NCI-H82 (cell line): ENCODE measurements around the gene WDTC1.
A peak's percentile ranks its signal among the peaks of the same experiment; 100 is the strongest.
"Not testable (repeated sequence)": the region's sequence is repeated elsewhere in the genome, so short reads cannot be mapped to it uniquely, and the experiment has no call there.

Experiments used
- DNase-seq: peaks from one replicate; lab custom pipeline; 2025; lab: John Stamatoyannopoulos, UW

Gene WDTC1

DNA sequence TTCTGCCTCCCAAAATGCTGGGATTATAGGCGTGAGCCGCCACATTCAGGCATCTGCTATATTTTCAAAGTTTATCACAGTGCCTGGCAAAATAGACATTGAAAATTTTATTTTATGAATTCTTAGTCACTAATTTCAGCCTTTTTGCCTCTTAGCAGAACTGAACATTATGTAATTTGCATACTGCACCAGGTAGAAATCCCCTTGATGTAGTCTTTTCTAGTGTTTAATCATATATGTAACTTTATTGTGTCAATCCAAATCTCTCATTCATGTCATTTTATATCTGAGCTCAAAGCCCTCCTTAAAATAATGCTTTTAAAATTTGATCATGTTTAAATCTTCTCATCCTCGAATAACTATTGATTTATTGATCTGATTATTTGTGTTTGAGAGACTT lies 19.2 kb downstream of the WDTC1 start:
- no peak for DNase-seq

DNA sequence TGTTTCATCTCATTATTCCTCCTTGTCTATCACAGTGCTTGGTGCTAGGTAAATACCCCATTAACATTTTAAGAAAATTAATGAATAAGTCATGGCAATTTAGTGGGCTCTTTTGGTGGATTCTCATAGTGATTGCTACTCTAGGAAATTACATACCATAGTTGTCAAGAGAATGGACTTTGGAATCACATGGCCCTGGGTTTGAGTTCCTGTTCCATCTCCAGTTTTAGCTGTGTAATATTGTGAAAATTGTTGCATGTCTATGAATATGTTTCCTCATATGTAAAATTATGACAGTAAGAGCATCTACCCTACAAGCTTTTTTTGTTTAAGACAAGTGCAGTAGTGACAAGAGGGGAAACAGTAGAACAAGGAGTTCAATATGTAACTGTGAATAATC lies 20.7 kb downstream of the WDTC1 start:
- no peak for DNase-seq

DNA sequence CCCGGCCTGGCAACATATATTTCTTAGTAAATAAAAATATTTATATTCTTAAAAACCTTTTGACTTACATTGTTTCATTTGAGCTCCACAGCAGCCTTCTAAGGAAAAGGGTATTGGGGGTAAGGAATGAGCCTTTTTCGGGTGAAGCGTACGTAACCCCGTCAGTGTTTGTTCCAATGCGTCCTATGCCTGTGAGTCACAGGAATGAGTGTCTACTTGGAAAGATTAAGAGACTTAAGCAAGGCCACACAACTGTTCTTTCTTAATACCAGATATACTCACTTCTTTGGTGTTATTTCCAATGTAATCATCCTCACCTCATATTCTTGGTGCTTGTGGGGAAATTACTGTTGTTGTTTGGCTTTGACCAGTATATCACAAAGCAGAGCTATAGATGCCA lies 22.7 kb downstream of the WDTC1 start:
- no peak for DNase-seq

DNA sequence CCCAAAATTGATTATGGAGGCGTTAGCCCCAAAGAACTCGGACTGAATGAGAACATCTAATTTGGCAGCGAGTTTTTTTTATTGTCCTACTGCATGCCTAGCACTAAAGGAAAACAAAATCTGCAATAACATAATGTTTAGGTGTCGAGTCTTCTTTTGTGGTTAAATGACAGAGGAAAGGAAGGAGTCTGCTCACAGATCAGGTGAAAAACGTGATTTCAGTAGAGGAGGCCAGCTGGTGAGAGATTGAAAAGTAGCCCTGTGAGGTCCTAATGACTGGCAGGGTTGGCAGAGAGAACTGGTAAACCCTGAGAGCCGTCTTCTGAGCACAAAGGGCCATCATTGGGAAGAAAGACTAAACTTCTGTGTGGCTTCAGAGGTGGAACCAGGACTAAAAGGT lies 24.2 kb downstream of the WDTC1 start:
- no peak for DNase-seq

DNA sequence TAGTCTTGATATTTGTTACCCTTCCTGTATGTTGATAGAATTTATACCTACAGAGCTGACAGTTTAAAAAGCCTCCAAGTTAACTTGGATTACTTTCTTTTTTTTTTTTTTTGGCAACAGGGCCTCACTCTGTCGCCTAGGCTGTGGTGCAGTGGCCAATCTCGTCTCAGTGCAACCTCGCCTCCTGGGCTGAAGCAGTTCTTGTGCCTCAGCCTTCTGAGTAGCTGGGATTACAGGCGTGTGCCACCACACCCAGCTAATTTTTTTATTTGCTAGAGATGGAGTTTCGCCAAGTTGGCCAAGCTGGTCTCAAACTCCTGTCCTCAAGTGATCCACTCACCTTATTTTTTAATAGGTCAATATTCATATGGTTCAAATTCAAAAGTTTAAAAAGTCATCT lies 32.7 kb downstream of the WDTC1 start:
- DNase-seq, result no peak

DNA sequence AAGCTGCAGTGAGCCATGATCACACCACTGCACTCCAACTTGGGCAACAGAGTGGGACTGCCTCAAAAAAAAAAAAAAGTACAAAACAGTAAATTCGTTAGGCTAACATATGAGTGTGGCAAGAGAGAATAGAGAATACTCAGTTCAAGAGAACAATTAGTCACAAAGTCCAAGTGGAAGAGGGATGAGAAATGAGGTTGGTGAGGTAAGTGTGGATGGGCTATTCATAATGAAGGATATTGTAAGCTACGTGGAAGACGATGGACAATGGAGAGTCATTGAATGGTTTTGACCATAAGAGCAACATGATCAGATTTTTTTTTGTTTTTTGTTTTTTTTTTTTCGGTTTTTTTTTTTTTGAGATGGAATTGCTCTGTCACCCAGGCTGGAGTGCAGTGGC lies 34.8 kb downstream of the WDTC1 start:
- DNase-seq, result no peak

DNA sequence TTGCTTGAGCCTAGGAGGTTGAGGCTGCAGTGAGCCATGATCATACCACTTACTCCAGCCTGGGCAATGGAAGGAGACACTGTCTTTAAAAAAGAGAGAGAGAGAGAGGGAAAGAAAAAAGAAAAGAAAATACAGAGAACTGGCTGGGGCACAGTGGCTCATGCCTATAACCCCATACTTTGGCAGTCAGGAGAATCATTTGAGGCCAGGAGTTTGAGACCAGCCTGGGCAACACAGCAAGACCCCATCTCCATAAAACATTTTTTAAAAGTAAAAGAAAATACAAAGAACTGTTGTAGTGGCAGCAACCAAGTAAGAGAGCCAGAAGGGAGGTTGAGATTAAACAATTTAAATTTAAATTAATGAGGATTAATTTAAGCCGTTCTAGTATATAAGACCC lies 39.8 kb downstream of the WDTC1 start:
- DNase-seq, result no peak

DNA sequence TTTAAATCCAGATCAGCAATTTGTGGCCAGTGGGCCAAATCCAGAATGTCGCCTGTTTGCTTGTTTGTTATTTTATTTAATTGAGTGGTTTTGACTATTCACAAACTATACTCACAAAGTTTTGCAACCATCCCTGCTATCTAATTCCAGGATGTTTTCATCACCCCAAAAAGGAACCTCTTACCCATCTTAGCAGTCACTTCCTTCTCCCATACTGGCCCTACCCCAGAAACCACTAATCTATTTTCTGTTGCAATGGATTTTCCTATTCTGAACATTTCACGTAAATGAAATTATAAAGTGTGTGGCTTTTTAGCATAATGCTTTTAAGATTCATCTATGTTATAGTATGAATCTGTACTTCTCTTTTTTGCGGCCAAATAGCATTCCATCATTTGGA lies 41.3 kb downstream of the WDTC1 start:
- no peak for DNase-seq

DNA sequence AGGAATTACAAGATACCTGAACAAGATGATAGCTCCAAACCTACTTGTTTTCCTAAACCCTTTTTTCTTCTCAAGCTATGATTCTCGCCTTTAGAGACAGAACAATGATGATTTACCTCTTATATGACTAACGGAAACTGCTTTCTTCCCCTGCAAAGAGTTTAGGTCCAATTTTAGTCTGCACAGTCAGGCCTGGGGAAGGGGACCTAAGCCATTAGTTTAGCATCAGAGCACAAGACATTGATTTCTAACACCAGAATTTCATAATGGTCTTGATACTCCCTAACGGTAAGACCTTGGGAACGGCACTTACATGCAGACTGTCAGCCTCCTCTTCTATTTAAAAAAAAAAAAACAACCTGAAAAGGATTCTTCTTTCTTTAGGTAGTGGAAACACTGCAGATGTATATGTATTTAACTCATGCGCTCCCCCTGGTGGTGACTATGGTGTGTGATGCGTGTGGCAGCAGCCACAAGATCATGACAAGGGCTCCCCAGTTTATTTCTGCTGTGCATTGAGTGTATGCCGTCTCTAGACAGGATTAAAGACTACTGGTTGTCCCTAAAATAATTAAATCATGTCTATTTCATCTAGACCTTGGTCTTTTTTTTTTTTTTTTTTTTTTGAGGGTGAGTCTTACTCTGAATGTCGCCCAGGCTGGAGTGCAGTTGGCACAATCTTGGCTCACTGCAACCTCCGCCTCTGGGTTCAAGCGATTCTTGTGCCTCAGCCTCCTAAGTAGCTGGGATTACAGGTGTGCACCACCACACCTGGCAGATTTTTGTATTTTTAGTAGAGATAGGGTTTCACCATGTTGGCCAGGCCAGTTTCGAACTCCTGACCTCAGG lies 50.2 kb downstream of the WDTC1 start:
- DNase-seq, result peak; percentile 93

DNA sequence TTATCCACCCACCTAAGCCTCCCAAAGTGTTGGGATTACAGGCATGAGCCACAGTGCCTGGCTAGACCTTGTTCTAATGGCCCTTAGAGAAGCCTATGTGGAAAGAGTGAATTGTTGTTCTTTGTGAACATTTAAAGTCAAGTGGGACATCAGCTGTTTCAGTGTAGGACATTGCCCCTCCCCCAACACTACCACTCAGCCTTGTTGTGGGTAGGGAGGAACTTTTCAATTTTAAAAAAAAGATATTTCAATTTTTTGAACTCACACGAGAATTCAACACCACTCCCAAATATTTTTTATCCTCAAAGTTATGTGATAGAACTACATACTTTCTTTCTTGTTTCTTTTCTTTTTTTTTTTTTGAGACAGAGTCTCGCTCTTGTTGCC lies 50.8 kb downstream of the WDTC1 start:
- no peak for DNase-seq

DNA sequence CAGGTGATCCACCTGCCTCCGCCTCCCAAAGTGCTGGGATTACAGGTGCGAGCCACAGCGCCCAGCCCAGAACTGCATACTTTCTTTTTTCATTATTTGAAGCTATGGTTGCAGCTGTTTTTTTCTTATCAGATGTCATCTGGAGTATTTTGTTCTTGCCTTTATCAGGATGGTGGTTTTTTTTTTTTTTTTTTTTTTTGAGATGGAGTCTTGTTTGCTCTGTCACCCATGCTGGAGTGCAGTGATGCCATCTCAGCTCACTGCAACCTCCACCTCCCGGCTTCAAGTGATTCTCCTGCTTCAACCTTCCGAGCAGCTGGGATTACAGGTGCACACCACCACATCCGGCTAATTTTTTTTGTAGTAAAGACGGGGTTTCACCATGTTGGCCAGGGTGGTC lies 51.4 kb downstream of the WDTC1 start:
- not testable (repeated sequence) for DNase-seq

DNA sequence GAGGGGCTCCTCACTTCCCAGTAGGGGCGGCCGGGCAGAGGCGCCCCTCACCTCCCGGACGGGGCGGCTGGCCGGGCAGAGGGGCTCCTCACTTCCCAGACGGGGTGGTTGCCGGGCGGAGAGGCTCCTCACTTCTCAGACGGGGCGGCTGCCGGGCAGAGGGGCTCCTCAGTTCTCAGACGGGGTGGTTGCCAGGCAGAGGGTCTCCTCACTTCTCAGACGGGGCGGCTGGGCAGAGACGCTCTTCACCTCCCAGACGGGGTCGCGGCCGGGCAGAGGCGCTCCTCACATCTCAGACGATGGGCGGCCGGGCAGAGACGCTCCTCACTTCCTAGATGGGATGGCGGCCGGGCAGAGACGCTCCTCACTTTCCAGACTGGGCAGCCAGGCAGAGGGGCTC lies 54.7 kb downstream of the WDTC1 start:
- DNase-seq, result not testable (repeated sequence)

DNA sequence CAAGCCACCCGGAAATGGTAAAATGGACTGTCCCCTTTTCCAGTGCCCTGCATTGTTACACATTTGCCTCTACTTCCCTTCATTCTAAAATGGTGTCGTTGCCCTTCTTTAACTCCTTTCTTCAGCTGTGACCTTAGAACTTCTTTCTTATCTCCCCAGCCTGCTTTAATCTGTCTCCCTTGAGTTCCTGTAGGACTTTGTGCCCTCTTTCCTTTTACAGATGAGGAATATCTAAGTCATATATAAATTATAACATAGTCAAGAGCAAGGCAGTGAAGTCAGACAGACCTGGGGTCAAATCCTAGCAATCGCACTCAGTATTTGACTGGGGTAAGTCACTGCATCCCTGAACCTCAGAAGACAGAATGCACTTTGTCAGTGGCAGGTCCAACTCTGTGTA lies 56.1 kb downstream of the WDTC1 start:
- DNase-seq, result no peak

DNA sequence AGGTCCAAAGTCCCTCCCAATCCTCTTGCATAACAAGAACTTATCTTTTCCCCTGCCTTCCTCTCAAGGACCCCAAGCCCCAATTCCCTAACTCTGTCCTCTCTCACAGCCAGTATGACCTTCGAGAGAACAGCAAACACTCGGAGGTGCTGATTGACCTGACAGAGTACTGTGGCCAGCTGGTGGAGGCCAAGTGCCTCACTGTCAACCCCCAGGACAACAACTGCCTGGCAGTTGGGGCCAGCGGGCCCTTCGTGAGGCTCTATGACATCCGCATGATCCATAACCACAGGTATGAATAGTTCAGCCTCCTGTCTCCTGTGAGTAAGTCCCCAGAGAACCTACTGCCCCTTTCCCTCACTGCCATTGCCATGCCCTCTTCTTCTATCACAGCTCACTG lies 57.7 kb downstream of the WDTC1 start:
- no peak for DNase-seq

DNA sequence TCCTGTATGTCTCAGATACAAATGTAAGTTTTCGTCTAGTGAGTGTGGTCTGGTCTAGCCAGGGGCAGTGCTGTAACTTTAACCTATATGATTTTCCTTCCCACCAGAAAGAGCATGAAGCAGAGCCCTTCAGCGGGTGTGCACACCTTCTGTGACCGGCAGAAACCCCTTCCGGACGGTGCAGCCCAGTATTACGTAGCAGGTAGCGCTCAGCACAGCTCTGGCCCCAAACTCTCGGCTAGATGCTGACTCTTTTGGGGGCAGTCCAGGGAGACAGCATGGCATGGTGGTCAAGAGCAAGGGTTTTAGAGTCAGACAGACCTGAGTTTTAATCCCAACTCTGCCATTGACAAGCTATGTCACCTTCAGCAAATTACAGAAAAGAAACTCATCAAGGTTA lies 59.5 kb downstream of the WDTC1 start:
- DNase-seq, result no peak

DNA sequence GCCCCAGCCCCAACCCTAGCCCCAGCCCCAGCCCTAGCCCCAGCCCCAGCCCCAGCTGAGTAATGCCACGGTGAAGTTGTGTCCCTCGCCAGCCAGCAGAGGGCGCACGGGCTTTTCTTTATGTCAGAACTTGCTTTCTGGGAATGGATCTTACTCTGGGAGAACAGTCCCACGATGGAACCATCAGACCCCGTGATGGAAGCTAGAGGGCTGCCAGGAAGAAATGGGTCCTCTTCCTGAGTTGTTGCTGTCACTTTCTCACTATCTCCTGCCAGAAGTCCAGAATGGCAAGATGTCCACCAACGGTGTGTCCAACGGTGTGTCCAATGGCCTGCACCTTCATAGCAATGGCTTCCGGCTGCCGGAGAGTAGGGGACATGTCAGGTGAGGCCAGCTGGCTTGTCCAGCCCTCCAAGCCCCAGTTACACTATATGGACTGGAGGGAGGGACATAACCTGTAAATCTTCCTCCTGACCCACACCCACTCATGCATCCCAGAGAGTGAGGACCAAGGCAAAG lies 62.4 kb downstream of the WDTC1 start:
- peak; percentile 76 for DNase-seq

DNA sequence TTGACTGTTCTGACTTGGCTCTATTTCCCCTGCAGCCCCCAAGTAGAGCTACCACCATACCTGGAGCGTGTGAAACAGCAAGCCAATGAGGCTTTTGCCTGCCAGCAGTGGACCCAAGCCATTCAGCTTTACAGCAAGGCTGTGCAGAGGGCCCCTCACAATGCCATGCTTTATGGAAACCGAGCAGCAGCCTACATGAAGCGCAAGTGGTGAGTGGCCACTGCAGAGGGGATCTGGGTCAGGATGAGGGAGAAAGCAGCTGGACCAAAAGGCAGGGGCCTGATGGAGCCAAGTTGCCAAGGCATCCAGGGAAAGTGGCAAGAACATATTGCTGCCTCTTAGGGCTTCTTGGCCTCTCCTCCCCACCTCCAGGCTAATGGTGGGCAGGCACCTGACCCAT lies 63.5 kb downstream of the WDTC1 start:
- DNase-seq, result no peak

DNA sequence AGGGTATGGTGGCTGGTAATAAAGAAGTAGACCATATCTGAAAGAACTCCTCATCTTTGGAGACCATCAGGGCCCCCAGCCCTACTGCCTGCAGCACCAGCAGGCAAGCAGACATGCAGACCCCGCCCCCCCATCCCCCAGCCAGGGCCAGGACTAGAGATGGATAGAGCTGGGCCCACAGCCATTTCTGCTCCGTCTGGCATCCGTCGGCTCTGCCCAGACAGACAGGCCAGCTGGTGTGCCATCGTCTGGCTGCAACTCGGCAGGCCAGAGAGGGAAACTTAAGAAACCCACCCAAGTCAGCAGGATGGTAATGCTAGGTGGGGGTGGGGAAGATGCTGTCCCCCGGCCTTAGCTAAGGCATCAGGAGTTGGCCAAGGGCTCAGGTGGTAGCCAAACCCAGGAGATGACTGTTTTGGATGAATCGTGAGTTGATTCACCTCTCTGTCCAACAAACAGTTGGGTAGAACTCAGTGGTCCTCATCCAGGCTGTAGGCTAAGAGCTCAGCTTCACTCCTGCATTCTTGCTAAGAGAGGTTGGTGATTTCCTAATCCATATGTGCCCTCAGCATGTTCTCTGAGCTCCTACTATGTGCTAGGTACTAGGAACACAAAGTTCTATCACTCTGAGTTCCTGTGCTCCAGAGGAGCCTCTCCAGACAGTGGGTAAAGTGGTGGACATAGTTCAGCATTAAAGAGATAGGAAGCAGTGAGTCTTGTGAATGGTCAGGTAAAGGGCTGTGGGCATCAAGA lies 64.4 kb downstream of the WDTC1 start:
- DNase-seq, result no peak

DNA sequence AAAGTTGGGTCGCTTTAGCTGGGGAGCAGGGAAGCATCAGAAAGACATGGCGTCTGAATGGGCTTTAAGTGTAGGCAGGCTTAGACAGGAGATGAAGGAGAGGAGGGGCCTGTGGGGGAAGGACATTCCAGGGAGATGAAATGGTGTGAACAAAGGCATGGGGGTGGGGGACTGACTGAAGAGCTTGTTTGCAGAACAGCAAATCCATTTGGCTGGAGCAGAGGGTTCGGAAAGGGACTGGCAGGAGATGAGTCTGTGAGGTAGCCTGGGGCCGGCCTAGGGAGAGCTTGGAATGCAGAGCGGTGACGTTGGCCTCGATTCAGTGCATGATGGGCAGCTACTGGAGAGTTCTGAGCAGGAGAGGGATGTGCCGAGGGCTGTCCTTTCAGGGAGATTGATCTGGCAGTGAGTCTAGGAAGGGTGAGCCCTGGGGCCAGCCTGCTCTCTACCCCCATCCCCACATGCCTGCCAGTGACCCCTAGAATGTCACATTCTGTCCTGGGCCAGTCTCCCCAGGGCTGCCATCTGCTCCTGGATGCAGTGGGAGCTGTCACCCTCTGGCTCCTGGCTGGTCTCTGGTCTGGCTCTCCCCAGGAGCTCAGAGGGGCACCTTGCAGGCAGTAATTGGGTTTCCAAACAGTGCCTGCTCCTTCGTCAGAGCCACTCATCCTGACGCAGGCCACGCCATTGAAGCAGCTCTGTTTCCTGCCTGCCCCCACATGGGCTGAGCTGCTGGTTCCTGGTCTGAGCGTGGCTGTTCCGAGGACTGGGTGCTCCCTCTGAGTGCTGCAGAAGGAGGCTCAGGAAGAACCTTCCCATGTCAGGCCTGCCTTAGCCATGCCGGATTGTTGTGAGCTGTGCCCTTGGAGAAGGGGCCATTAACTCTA lies 65.2 kb downstream of the WDTC1 start:
- DNase-seq, result peak; percentile 64

DNA sequence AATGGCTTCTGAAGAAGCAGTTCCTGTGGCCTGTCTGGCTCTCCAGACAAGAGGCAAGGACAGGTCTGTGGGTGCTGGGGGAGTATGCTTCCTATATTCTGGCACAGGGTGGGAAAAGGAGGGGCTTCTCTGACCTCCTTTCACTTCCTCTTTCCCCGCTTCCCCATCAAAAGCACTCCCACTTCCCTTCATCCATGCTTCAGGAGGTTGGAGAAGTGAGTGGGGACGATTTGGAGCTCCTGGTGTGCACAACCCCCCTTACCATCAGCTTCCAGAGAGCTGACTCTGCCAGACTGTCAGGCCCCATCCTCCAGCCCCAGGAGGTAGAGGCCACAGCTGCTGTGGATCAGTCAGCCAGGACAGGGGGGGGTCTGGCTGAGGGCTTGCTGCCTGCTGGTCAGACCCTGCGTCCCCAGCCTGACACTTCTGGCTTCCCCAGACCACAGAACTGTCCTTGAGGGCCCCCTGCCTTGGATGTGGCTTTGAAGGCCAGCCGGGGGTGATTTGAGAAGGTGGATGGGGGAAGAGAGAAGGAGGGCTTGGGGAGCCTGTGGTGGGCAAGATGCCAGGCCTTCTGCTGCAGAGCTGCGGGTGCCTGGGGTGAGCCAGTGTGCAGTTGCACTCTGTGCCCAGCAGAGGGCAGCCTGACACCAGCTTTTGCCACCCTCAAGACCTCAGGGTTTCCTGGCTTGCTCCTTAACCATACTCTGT lies 66.1 kb downstream of the WDTC1 start:
- DNase-seq, result peak; percentile 94

DNA sequence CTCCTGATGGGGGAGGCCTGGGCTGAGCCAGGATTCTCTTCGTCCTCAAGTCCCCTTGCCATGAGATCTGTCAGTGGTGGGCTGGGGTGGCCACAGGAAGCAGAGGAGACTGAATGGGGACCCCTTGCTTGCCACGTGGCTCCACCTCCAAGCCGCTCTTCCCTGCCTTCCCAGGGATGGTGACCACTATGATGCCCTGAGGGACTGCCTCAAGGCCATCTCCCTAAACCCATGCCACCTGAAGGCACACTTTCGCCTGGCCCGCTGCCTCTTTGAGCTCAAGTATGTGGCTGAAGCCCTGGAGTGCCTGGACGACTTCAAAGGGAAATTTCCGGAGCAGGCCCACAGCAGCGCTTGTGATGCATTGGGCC lies 66.6 kb downstream of the WDTC1 start:
- DNase-seq, result no peak
